ENCODE results near the gene SLC12A3.

The SLC12A3 gene, protein sequence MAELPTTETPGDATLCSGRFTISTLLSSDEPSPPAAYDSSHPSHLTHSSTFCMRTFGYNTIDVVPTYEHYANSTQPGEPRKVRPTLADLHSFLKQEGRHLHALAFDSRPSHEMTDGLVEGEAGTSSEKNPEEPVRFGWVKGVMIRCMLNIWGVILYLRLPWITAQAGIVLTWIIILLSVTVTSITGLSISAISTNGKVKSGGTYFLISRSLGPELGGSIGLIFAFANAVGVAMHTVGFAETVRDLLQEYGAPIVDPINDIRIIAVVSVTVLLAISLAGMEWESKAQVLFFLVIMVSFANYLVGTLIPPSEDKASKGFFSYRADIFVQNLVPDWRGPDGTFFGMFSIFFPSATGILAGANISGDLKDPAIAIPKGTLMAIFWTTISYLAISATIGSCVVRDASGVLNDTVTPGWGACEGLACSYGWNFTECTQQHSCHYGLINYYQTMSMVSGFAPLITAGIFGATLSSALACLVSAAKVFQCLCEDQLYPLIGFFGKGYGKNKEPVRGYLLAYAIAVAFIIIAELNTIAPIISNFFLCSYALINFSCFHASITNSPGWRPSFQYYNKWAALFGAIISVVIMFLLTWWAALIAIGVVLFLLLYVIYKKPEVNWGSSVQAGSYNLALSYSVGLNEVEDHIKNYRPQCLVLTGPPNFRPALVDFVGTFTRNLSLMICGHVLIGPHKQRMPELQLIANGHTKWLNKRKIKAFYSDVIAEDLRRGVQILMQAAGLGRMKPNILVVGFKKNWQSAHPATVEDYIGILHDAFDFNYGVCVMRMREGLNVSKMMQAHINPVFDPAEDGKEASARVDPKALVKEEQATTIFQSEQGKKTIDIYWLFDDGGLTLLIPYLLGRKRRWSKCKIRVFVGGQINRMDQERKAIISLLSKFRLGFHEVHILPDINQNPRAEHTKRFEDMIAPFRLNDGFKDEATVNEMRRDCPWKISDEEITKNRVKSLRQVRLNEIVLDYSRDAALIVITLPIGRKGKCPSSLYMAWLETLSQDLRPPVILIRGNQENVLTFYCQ

DNA sequence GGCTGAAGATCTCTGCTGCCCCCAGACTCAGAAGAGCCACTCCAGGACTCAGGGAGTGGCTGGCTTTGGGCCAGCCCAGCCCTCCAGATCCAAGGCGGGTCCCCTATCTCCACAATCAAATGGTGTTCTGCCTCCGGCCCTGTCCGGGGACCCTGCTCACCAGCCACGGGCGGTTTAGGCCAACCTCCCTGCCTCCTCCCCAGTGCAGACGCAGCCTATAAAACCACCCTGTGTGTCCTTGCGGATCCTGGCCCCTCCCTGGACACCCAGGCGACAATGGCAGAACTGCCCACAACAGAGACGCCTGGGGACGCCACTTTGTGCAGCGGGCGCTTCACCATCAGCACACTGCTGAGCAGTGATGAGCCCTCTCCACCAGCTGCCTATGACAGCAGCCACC lies at the start of gene SLC12A3:
TSS of gene SLC12A3 (plus strand) at position 248 of the 400 bp plus-strand sequence. CDS start at position 277, 29 bp downstream.
- DNase-seq (ENCODE audit: low read depth in 2 of 2) = no peak

DNA sequence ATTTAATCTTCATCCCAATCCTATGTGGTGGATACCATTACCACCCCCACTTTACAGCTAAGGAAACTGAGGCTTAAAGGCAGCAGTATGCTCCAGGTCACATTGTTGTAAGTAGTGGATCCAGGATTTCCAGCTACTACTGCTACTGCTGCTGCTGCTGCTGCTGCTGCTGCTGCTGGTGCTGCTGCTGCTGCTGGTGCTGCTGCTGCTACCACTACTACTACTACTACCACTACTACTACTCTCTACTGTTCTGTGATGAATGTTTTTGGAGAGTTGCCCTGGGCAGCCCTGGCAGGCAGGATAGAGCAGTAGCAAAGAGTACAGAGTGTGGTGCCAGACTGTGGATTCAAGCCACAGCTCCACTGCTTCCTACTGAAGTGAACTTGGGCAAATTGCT lies 49.3 kb upstream of the SLC12A3 start:
- DNase-seq (ENCODE audit: low read depth in 2 of 2) = no peak

GRCh38 chr16:56817056-56817455 lies 48.0 kb upstream of the SLC12A3 start:
- DNase-seq (ENCODE audit: low read depth in 2 of 2) = no peak

- no peak for DNase-seq (ENCODE audit: low read depth in 2 of 2)
These were observed 47.1 kb upstream of the SLC12A3 start for GRCh38 chr16:56817938-56818337.

- no peak for DNase-seq (ENCODE audit: low read depth in 2 of 2)
These were observed 41.8 kb upstream of the SLC12A3 start for GRCh38 chr16:56823081-56823733.

DNA sequence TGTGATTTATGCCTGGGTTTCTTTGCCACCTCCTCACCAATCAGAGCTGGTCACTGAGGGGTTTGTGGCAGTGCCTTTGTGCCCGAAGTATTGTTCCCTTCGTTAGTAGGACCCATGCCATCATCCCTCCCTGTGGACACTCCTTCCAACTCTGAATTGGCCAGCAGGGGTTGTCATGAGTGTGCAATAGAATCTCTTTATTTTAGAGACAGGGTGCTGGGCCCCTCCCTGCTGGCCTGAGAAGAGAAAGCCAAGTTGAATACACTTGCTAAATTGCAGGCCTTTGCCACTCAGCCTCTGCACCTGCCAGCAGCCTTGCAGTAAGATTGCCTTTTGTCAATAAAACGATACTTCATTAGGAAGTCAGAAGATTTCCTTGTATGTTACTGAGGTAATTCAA lies 40.7 kb upstream of the SLC12A3 start:
- no peak for DNase-seq (ENCODE audit: low read depth in 2 of 2)

DNA sequence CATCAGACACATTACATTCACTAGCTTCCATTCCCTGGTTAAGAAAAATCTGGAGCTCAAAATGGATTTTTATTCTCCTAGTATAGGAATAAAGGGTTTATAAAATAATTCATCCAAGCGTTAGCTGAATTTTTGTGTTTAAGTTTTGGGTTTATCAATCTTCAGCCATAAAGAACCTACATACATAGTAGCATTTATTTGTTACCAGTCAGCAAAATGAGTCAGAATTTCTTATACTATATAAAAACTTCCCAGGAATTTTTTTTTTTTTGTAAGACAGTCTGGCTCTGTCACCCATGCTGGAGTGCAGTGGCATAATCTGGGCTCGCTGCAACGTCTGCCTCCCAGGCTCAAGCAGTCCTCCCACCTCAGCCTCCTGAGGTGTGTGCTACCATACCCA lies 40.2 kb upstream of the SLC12A3 start:
- no peak for DNase-seq (ENCODE audit: low read depth in 2 of 2)

GRCh38 chr16:56825826-56826225 lies 39.2 kb upstream of the SLC12A3 start:
- no peak for DNase-seq (ENCODE audit: low read depth in 2 of 2)

DNA sequence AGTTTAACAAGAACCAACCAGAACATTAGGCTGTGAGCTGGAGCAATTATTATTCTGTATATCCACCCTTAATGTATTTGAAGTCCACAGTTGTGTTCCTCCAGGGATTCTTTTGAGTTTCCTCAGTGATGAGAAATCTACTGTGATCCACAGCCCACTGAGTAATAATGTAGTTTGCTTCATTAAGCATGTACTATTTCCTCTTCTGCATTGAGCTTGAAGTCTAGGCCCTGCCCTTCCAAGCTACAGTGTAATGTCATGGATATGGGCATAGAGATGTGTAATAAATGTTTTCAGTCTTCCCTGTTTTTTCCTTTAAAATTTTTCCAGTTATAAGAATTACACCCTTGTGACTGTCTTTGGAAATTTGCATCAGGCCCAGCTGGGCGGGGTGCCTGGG lies 36.4 kb upstream of the SLC12A3 start:
- no peak for DNase-seq (ENCODE audit: low read depth in 2 of 2)

- DNase-seq (ENCODE audit: low read depth in 2 of 2) = no peak
These were observed 34.3 kb upstream of the SLC12A3 start for GRCh38 chr16:56830669-56831068.

- DNase-seq (ENCODE audit: low read depth in 2 of 2) = no peak
These were observed 32.2 kb upstream of the SLC12A3 start for GRCh38 chr16:56832768-56833167.

DNA sequence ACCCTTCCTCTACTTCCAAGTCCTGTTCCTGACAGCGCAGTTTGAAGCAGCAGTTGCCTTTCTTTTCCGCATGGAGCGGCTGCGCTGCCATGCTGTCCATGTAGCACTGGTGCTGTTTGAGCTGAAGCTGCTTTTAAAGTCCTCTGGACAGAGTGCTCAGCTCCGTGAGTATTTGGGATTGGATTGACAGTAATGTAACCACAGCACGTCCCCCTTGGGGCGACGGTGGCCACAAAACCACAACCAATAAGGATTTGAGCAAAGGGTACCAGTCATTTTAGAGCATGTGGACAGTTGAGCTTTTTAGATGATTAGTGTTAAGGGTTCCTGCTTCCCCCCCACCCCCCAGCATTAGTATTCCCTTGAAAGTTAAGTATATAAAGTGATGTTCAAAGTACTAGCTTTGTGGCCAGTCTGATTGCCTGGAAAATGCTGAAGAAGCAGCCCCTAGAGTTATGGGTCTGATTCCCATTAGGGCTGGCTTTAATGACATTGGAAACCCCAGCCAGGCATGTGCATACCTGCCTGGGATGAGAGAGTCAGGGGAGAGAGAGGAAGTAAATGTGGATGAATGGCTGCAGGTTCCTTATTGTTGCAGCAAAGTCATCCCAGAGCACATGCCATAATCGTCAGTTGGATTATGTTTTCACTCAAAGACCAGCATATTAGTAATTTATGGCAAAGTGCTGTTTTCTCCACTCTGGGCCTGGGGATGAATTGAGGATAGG lies 31.6 kb upstream of the SLC12A3 start:
- DNase-seq (ENCODE audit: low read depth in 2 of 2) = no peak

DNA sequence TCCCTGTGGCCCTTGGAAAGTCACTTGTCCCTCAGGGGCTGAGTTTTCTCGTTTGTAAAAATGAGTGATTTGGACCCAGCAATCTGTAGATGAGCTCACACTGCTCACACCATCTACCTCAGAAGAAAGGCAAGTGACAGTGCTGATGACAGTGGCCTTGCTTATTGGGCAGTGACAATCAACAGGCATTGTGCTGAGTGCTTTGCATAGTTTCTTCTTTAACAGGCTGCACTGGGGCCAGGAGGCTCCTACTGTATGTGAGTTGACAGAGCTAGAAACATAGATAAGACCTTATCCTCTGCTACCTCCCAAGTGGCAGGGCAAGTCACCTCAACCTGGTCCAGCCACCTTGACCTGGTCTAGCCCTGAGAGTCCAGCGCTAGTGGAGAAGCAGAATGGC lies 29.7 kb upstream of the SLC12A3 start:
- DNase-seq (ENCODE audit: low read depth in 2 of 2) = no peak

DNA sequence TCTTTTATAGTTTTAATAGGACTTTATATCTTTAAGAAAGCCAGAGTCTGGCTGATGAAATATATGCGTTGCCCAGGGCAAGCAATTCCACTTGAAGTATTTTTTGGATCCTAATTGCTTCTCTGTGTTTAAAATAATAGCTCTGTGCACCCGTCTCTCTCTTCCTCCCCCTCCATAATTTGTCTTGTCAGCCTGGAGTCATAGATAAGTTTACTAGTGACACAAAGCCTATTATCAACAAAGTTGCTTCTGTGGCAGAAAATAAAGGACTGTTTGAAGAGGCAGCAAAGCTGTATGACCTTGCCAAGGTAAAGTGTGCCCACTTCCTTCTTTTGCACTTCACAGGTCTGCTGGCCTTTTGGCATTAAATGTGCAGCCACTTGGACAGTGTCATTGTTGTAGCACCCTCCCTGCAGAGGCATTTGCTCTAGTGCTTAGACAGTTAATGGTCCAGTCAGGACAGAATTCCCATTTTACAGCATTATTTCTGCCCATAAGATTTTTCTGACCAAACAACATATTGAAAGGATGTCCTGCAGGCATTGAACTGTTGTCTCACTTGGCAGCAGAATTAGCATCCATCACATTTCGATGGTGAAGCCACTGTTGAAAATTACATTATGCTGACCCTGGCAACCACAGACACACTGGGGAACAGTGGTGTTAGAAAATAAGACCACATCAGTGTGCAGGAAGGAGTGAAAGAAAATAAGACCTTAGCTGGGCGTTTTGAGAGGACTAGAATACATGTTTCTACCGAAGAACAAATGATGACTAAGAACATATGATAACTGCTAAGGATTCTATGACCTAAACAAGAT lies 28.4 kb upstream of the SLC12A3 start:
- DNase-seq (ENCODE audit: low read depth in 2 of 2) = no peak

- DNase-seq (ENCODE audit: low read depth in 2 of 2) = no peak
These were observed 26.2 kb upstream of the SLC12A3 start for GRCh38 chr16:56838622-56839337.

- DNase-seq (ENCODE audit: low read depth in 2 of 2) = no peak
These were observed 23.8 kb upstream of the SLC12A3 start for GRCh38 chr16:56841233-56841632.

DNA sequence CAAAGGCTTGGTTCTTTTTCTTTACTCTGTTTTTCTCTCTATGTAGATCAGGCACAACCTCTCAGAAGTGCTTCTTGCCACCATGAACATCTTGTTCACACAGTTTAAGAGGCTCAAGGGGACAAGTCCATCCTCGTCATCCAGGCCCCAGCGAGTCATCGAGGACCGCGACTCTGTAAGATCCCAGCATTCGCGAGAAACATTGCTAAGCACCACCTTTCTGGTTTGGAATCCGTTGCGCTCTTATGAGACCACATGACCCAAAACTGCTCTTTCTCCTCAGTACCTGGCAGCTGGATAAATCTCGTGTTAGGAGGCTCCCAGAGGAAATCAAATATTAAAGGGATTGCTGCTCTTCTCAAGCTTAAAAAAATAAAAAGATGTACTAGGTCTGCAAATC lies 23.3 kb upstream of the SLC12A3 start:
- DNase-seq (ENCODE audit: low read depth in 2 of 2) = no peak

DNA sequence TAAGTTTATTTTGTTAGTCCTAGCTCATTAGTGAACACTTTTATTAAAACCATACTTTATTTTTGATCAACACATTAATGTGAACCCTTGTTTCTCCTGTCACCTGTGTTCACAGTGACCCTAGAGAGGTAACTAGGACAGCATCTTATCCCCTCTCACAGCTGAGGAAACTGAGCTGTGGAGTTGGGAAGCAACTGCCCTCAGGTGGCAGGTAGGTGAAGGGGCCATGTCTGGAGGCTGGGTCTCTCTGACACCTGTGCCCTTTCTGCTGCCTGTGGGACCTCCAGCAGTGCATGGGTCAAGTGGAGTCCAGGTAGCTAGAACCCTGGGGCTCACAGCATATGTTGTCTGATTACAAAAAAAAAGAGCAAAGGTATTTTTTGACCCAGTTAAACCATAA lies 22.9 kb upstream of the SLC12A3 start:
- no peak for DNase-seq (ENCODE audit: low read depth in 2 of 2)

DNA sequence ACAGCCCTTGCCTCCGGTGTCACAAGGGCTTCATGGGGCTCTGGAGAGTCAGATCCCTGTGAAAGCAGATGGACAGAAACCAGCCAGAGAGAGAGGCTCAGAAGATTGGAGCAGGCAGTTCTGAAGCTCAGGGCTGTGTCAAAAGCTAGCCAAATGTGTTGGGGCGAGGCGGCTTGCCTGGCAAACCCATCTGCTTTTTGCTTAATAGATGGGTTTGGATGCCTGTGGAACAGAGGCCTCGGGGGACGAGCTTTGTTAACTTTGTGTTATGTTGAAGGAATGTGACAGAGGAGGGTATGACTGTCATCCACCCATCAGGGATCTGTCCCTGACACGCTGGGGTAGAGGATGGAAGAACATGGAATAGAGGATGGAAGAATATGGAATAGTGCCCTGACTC lies 21.0 kb upstream of the SLC12A3 start:
- DNase-seq (ENCODE audit: low read depth in 2 of 2) = no peak

Measured in activated CD4-positive, alpha-beta T cell treated with anti-CD3 and anti-CD28 coated beads for 24 hours (primary cell).